ENCODE measurements around the gene B3GAT1. TPM values are rescaled to one million over a fixed set of nuclear protein-coding genes. Genes with fewer than 3 reads are reported as not detected.

Gene B3GAT1
- total and polyA plus RNA-seq, 2 experiments from 2014 or later, result not detected

GRCh38 chr11:134362192-134362901 lies 49.7 kb downstream of the B3GAT1 start:
- no peak for TF ChIP-seq EZH2 (IDR thresholded peaks at IDR 0.05; ENCODE audit: insufficient read depth, poor library complexity, severe bottlenecking)
- no peak for TF ChIP-seq EZH2phosphoT487 (IDR thresholded peaks at IDR 0.05; ENCODE audit: insufficient read depth, low read depth)
- no peak for DNase-seq
- H3K4me3 ChIP-seq, result no peak overlapping the region
- no peaks in the 10 kb centered on the region for H3K36me3 ChIP-seq (ENCODE audit: low read depth)
- no peaks in the 10 kb centered on the region for H4K20me1 ChIP-seq (ENCODE audit: insufficient read depth)
- no peaks in the 10 kb centered on the region for H3K79me2 ChIP-seq (ENCODE audit: insufficient read depth)
- WGBS, 2 experiments (ENCODE audit: low coverage in 1 of 2, low lambda C conversion rate in 2 of 2, missing lambda C conversion rate in 2 of 2), result 74% methylated on average over 31 to 32 of the region's 32 CpGs
- no peaks in the 10 kb centered on the region for H3K9me3 ChIP-seq (ENCODE audit: low read depth)
- no peaks in the 10 kb centered on the region for H3K9me2 ChIP-seq (ENCODE audit: insufficient read depth)
- in situ Hi-C loops (cut with MboI), result no loop called here
- H3K27ac ChIP-seq, result no peak overlapping the region
- H3K9ac ChIP-seq, result no peak overlapping the region
- H3K4me1 ChIP-seq (ENCODE audit: insufficient read depth), result no peaks in the 10 kb centered on the region
- H3F3A ChIP-seq (ENCODE audit: insufficient read depth), result no peaks in the 10 kb centered on the region
- no peak overlapping the region for H3K4me2 ChIP-seq (ENCODE audit: unreplicated experiment)
- H3K27me3 ChIP-seq (replicated peaks; ENCODE audit: insufficient read depth), result no peaks in the 10 kb centered on the region
- no peak overlapping the region for H2AFZ ChIP-seq

GRCh38 chr11:134361661-134362060 lies 50.4 kb downstream of the B3GAT1 start:
- H3K27ac ChIP-seq, result no peak overlapping the region
- no peak for TF ChIP-seq EZH2 (IDR thresholded peaks at IDR 0.05; ENCODE audit: insufficient read depth, poor library complexity, severe bottlenecking)
- TF ChIP-seq EZH2phosphoT487 (IDR thresholded peaks at IDR 0.05; ENCODE audit: insufficient read depth, low read depth), result no peak
- in situ Hi-C loops (cut with MboI), result no loop called here
- WGBS, 2 experiments (ENCODE audit: low coverage in 1 of 2, low lambda C conversion rate in 2 of 2, missing lambda C conversion rate in 2 of 2), result 70 to 76% methylated on average over 17 to 26 of the region's 26 CpGs
- no peak overlapping the region for H2AFZ ChIP-seq
- no peaks in the 10 kb centered on the region for H3K36me3 ChIP-seq (ENCODE audit: low read depth)
- H3K9ac ChIP-seq, result no peak overlapping the region
- no peak overlapping the region for H3K4me2 ChIP-seq (ENCODE audit: unreplicated experiment)
- H4K20me1 ChIP-seq (ENCODE audit: insufficient read depth), result no peaks in the 10 kb centered on the region
- no peaks in the 10 kb centered on the region for H3F3A ChIP-seq (ENCODE audit: insufficient read depth)
- H3K27me3 ChIP-seq (replicated peaks; ENCODE audit: insufficient read depth), result no peaks in the 10 kb centered on the region
- H3K9me3 ChIP-seq (ENCODE audit: low read depth), result no peaks in the 10 kb centered on the region
- no peak overlapping the region for H3K4me3 ChIP-seq
- H3K9me2 ChIP-seq (ENCODE audit: insufficient read depth), result no peaks in the 10 kb centered on the region
- H3K4me1 ChIP-seq (ENCODE audit: insufficient read depth), result no peaks in the 10 kb centered on the region
- no peak for DNase-seq
- no peaks in the 10 kb centered on the region for H3K79me2 ChIP-seq (ENCODE audit: insufficient read depth)

GRCh38 chr11:134360050-134360835 lies 51.8 kb downstream of the B3GAT1 start:
- no peaks in the 10 kb centered on the region for H3K79me2 ChIP-seq (ENCODE audit: insufficient read depth)
- H4K20me1 ChIP-seq (ENCODE audit: insufficient read depth), result no peaks in the 10 kb centered on the region
- 15 to 21% methylated on average over 25 to 30 of the region's 30 CpGs for WGBS, 2 experiments (ENCODE audit: low coverage in 1 of 2, low lambda C conversion rate in 2 of 2, missing lambda C conversion rate in 2 of 2)
- H3K27ac ChIP-seq, result no peak overlapping the region
- H3K4me2 ChIP-seq (ENCODE audit: unreplicated experiment), result no peak overlapping the region
- no peak overlapping the region for H3K9ac ChIP-seq
- H3K9me3 ChIP-seq (ENCODE audit: low read depth), result no peaks in the 10 kb centered on the region
- H3K4me1 ChIP-seq (ENCODE audit: insufficient read depth), result no peaks in the 10 kb centered on the region
- DNase-seq, result peak; percentile 76
- H3K4me3 ChIP-seq, result no peak overlapping the region
- no peaks in the 10 kb centered on the region for H3K27me3 ChIP-seq (replicated peaks; ENCODE audit: insufficient read depth)
- H2AFZ ChIP-seq, result no peak overlapping the region
- H3K36me3 ChIP-seq (ENCODE audit: low read depth), result no peaks in the 10 kb centered on the region
- H3F3A ChIP-seq (ENCODE audit: insufficient read depth), result no peaks in the 10 kb centered on the region
- H3K9me2 ChIP-seq (ENCODE audit: insufficient read depth), result no peaks in the 10 kb centered on the region
- TF ChIP-seq EZH2phosphoT487 (IDR thresholded peaks at IDR 0.05; ENCODE audit: insufficient read depth, low read depth) (no peak), EZH2 (IDR thresholded peaks at IDR 0.05; ENCODE audit: insufficient read depth, poor library complexity, severe bottlenecking) (no peak)
- in situ Hi-C loops (cut with MboI), result no loop called here

DNA sequence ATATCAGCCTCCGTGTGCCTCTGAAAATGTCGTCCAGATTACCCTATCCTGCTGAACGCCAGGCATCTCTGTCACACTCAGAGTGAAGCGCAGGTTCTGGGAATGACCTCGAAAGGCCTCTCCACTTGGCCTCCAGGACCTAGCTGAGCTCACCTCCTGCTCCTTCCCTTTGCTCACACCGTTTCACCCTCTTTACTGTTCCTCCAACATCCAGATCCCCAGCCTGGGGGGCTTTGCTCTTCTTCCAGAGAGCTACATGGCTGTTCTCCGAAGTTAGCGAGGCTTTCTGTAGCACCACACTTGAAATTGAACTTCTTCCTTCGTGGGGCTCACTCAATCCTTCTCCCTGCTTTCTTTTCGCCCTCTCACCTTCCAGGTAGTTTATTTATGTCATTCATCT lies 52.4 kb downstream of the B3GAT1 start:
- Histone ChIP-seq H3K79me2 (ENCODE audit: insufficient read depth) (no peaks in the 10 kb centered on the region), H3K4me2 (ENCODE audit: unreplicated experiment) (no peak overlapping the region), H3K27ac (no peak overlapping the region), H3K27me3 (replicated peaks; ENCODE audit: insufficient read depth) (no peaks in the 10 kb centered on the region), H3K9me3 (ENCODE audit: low read depth) (no peaks in the 10 kb centered on the region), H3K9me2 (ENCODE audit: insufficient read depth) (no peaks in the 10 kb centered on the region), H2AFZ (no peak overlapping the region), H4K20me1 (ENCODE audit: insufficient read depth) (no peaks in the 10 kb centered on the region), H3F3A (ENCODE audit: insufficient read depth) (no peaks in the 10 kb centered on the region), H3K36me3 (ENCODE audit: low read depth) (no peaks in the 10 kb centered on the region), H3K4me1 (ENCODE audit: insufficient read depth) (no peaks in the 10 kb centered on the region), H3K9ac (no peak overlapping the region), H3K4me3 (no peak overlapping the region)
- TF ChIP-seq EZH2phosphoT487 (IDR thresholded peaks at IDR 0.05; ENCODE audit: insufficient read depth, low read depth) (no peak), EZH2 (IDR thresholded peaks at IDR 0.05; ENCODE audit: insufficient read depth, poor library complexity, severe bottlenecking) (no peak)
- no peak for DNase-seq
- WGBS, 2 experiments (ENCODE audit: low coverage in 1 of 2, low lambda C conversion rate in 2 of 2, missing lambda C conversion rate in 2 of 2), result 34 to 45% methylated on average over 10 of the region's 10 CpGs
- in situ Hi-C loops (cut with MboI), result no loop called here

Measured in GM23248 (cell line).